IMR-90 (cell line): ENCODE results near the gene SAG. TPM values are rescaled to one million over a fixed set of nuclear protein-coding genes. Genes with fewer than 3 reads are reported as not detected.

Source experiments
- ATAC-seq: fragments of 200-7000 bp; cut with Tn5 transposase; 2 replicates; pipeline ENCODE4 v1.9.1; 2020; ENCODE audit warnings: low read depth, mild to moderate bottlenecking, moderate library complexity
- BruUV-seq: library from RNA; stranded (reverse); fragments of 400-500 nt; replicated peaks from 2 replicates; lab custom pipeline; 2021; lab: Mats Ljungman, UMichigan
- CTCF ChIA-PET: fragments of 300-600 bp; formaldehyde crosslinking; extraction: SDS; loops from one replicate; lab custom pipeline; 2021; ENCODE audit warnings: antibody characterized with exemption; lab: Yijun Ruan, JAX
- POLR2A ChIA-PET: fragments of 300-600 bp; sonication (Branson Sonifier 250); formaldehyde crosslinking; loops from one replicate; lab custom pipeline; 2022; ENCODE audit warnings: antibody characterized with exemption; ENCODE audit not compliant: unreplicated experiment; lab: Charles Lee
- DNase-seq: peaks from one replicate; pipeline ENCODE4 v3.0.0; 2013
- H2AFZ ChIP-seq: replicated peaks from 2 replicates; pipeline ENCODE3; 2013; ENCODE audit warnings: low read length, mild to moderate bottlenecking; ENCODE audit not compliant: poor library complexity
- H2AK5ac ChIP-seq: 2 replicates; pipeline ENCODE4 v1.6.1; 2013; ENCODE audit warnings: low read depth, low read length, inconsistent platforms
- H2AK9ac ChIP-seq: replicated peaks from 2 replicates; pipeline ENCODE3; 2013; ENCODE audit warnings: mild to moderate bottlenecking, low read depth, low read length, moderate library complexity; ENCODE audit not compliant: poor library complexity
- H2BK120ac ChIP-seq: 2 replicates; pipeline ENCODE4 v1.6.1; 2013; ENCODE audit warnings: low read depth, low read length, inconsistent platforms
- H2BK15ac ChIP-seq: 3 replicates; pipeline ENCODE4 v1.6.1; 2013; ENCODE audit warnings: low read depth, low read length, inconsistent platforms
- H2BK20ac ChIP-seq: 2 replicates; pipeline ENCODE4 v1.6.1; 2013; ENCODE audit warnings: low read depth, mild to moderate bottlenecking, inconsistent platforms, low read length, moderate library complexity
- H2BK5ac ChIP-seq: 2 replicates; pipeline ENCODE4 v1.6.1; 2013; ENCODE audit warnings: mild to moderate bottlenecking, low read depth, low read length, inconsistent platforms; ENCODE audit not compliant: poor library complexity, severe bottlenecking
- H3K14ac ChIP-seq: replicated peaks from 2 replicates; pipeline ENCODE4 v1.6.1; 2013; ENCODE audit warnings: low read depth, low read length, inconsistent platforms
- H3K18ac ChIP-seq: 2 replicates; pipeline ENCODE4 v1.6.1; 2013; ENCODE audit warnings: low read depth, low read length, control low read depth
- H3K23ac ChIP-seq: 2 replicates; pipeline ENCODE4 v1.6.1; 2013; ENCODE audit warnings: low read depth, low read length, inconsistent platforms
- H3K27ac ChIP-seq: 2 replicates; pipeline ENCODE4 v1.5.1; 2013; ENCODE audit warnings: mild to moderate bottlenecking, control low read depth, low read length; ENCODE audit not compliant: insufficient read depth
- H3K27me3 ChIP-seq: 2 replicates; pipeline ENCODE4 v1.6.1; 2013; ENCODE audit warnings: low read length; ENCODE audit not compliant: control insufficient read depth, insufficient read depth
- H3K36me3 ChIP-seq: 2 replicates; pipeline ENCODE4 v1.6.1; 2013; ENCODE audit warnings: low read length, mixed read lengths; ENCODE audit not compliant: control insufficient read depth, insufficient read depth
- H3K4ac ChIP-seq: 2 replicates; pipeline ENCODE4 v1.6.1; 2013; ENCODE audit warnings: low read depth, low read length, inconsistent platforms
- H3K4me1 ChIP-seq: 2 replicates; pipeline ENCODE4 v1.6.1; 2013; ENCODE audit warnings: low read length, mixed read lengths; ENCODE audit not compliant: control insufficient read depth, insufficient read depth
- H3K4me2 ChIP-seq: 2 replicates; pipeline ENCODE4 v1.6.1; 2013; ENCODE audit warnings: low read depth, mild to moderate bottlenecking, control low read depth, low read length, moderate library complexity
- H3K4me3 ChIP-seq: 2 replicates; pipeline ENCODE4 v1.5.1; 2013; ENCODE audit warnings: low read depth, mild to moderate bottlenecking, control low read depth, low read length, moderate library complexity; ENCODE audit not compliant: insufficient read depth
- H3K56ac ChIP-seq: 2 replicates; pipeline ENCODE4 v1.6.1; 2013; ENCODE audit warnings: low read length, inconsistent platforms; ENCODE audit not compliant: insufficient read depth; ENCODE audit errors: extremely low read depth
- H3K79me1 ChIP-seq, 2 experiments: 2 replicates each; pipeline ENCODE4 v1.6.1; 2013; ENCODE audit warnings: low read length in 2 of 2, inconsistent platforms in 1 of 2, low read depth in 1 of 2
- H3K9ac ChIP-seq: 2 replicates; pipeline ENCODE4 v1.6.1; 2013; ENCODE audit warnings: low read depth, low read length, control low read depth
- H3K9me1 ChIP-seq: 2 replicates; pipeline ENCODE4 v1.6.1; 2013; ENCODE audit warnings: low read length, inconsistent platforms; ENCODE audit not compliant: insufficient read depth
- H3K9me3 ChIP-seq: 2 replicates; pipeline ENCODE4 v1.6.1; 2013; ENCODE audit warnings: low read length; ENCODE audit not compliant: control insufficient read depth, insufficient read depth
- H4K20me1 ChIP-seq: 2 replicates; pipeline ENCODE4 v1.6.1; 2013; ENCODE audit warnings: low read length, inconsistent platforms; ENCODE audit not compliant: insufficient read depth
- H4K5ac ChIP-seq: 2 replicates; pipeline ENCODE4 v1.6.1; 2013; ENCODE audit warnings: mild to moderate bottlenecking, low read depth, low read length, control low read depth
- H4K8ac ChIP-seq, 2 experiments: 2 replicates each; pipeline ENCODE4 v1.6.1; 2013; ENCODE audit warnings: low read depth in 2 of 2, low read length in 2 of 2, control low read depth in 1 of 2, inconsistent platforms in 1 of 2
- H4K91ac ChIP-seq: 2 replicates; pipeline ENCODE4 v1.6.1; 2013; ENCODE audit warnings: low read depth, low read length, inconsistent platforms; ENCODE audit not compliant: insufficient read depth
- BHLHE40 ChIP-seq: fragments of 150-350 bp; IDR thresholded peaks from 2 replicates; pipeline ENCODE4 v1.6.1; 2016; ENCODE audit warnings: mild to moderate bottlenecking, low read depth, low read length
- CEBPB ChIP-seq: IDR thresholded peaks from 2 replicates; pipeline ENCODE4 v1.6.1; 2012; ENCODE audit warnings: low read depth, low read length, improper control_type of control experiment
- CHD1 ChIP-seq: IDR thresholded peaks from 2 replicates; pipeline ENCODE4 v1.6.1; 2012; ENCODE audit warnings: low read depth, low read length, improper control_type of control experiment
- CTCF ChIP-seq: conservative IDR thresholded peaks from 2 replicates; pipeline ENCODE4 v1.5.1; 2012; ENCODE audit warnings: mild to moderate bottlenecking, low read depth, low read length, improper control_type of control experiment
- ELK1 ChIP-seq: fragments of 150-350 bp; IDR thresholded peaks from 2 replicates; pipeline ENCODE4 v1.6.1; 2016; ENCODE audit warnings: low read depth, mild to moderate bottlenecking, low read length, moderate library complexity, borderline replicate concordance
- FOS ChIP-seq: fragments of 150-350 bp; IDR thresholded peaks from 2 replicates; pipeline ENCODE4 v1.6.1; 2016; ENCODE audit warnings: low read depth, low read length
- MAZ ChIP-seq: IDR thresholded peaks from 2 replicates; pipeline ENCODE4 v1.6.1; 2012; ENCODE audit warnings: low read depth, mild to moderate bottlenecking, low read length, improper control_type of control experiment, moderate library complexity, borderline replicate concordance
- NFE2L2 ChIP-seq: fragments of 150-350 bp; IDR thresholded peaks from 2 replicates; pipeline ENCODE4 v1.6.1; 2016; ENCODE audit warnings: low read depth, mild to moderate bottlenecking, low read length
- POLR2A ChIP-seq: IDR thresholded peaks from 2 replicates; pipeline ENCODE4 v1.6.1; 2012; ENCODE audit warnings: mild to moderate bottlenecking, low read depth, low read length
- RAD21 ChIP-seq: IDR thresholded peaks from 2 replicates; pipeline ENCODE4 v1.6.1; 2012; ENCODE audit warnings: low read length, improper control_type of control experiment
- RCOR1 ChIP-seq: IDR thresholded peaks from 2 replicates; pipeline ENCODE4 v1.6.1; 2012; ENCODE audit warnings: mild to moderate bottlenecking, low read length, improper control_type of control experiment; ENCODE audit not compliant: insufficient replicate concordance
- SMC3 ChIP-seq: fragments of 150-350 bp; IDR thresholded peaks from 2 replicates; pipeline ENCODE4 v1.6.1; 2016; ENCODE audit warnings: low read depth, mild to moderate bottlenecking, antibody characterized with exemption, low read length, moderate library complexity
- USF2 ChIP-seq: fragments of 150-350 bp; IDR thresholded peaks from 2 replicates; pipeline ENCODE4 v1.6.1; 2017; ENCODE audit warnings: mild to moderate bottlenecking, antibody characterized with exemption, low read length, low read depth
- WGBS, 2 experiments: methylation state at CpG; one replicate each; pipeline versions ENCODE4 v1.1.5 to v1.1.7; 2013; ENCODE audit warnings: missing lambda C conversion rate in 2 of 2; ENCODE audit not compliant: insufficient read length in 1 of 2; ENCODE audit errors: extremely low coverage in 2 of 2; 5-methylcytosine and 5-hydroxymethylcytosine counted together
- dilution Hi-C: fragments of 300-500 bp; cut with HindIII; formaldehyde crosslinking; loops from one replicate; pipeline ENCODE4 v1.14.3; 2018; ENCODE audit warnings: low sequenced_read_pairs; ENCODE audit not compliant: unreplicated experiment
- in situ Hi-C: fragments of 300-500 bp; cut with MboI; formaldehyde crosslinking; loops from 3 replicates; pipeline ENCODE4 v1.14.3; 2019; ENCODE audit warnings: low sequenced_read_pairs, inconsistent platforms, mixed read lengths
- intact Hi-C: fragments of 100-400 bp; cut with micrococcal nuclease; formaldehyde crosslinking; loops from 2 replicates; pipeline ENCODE4 v1.10.0; 2022
- polyA plus RNA-seq, 3 experiments: library from polyadenylated mRNA; depleted of rRNA; stranded (reverse); fragments of >200 nt; gene quantifications; 2 replicates each; pipeline ENCODE4 v1.2.3, GENCODE V29; 2012; ENCODE audit warnings: low replicate concordance in 1 of 3
- total RNA-seq: library from RNA; depleted of rRNA; stranded (reverse); fragments of >200 nt; gene quantifications from 2 replicates; pipeline ENCODE4 v1.2.3, GENCODE V29; 2012

The SAG gene
- total and polyA plus RNA-seq, 2 of the 4 experiments (the other 2 are of a cell fraction), result not detected

- no peak overlapping the region for H2AFZ ChIP-seq
- H3K56ac ChIP-seq, result no peak overlapping the region
- H3K4me3 ChIP-seq, result no peak overlapping the region
- H4K20me1 ChIP-seq, result peaks cover 5% of the 10 kb centered on the region; the same call in 1 of the 2 replicates
- no peak overlapping the region for H3K23ac ChIP-seq
- no peak overlapping the region for H2BK5ac ChIP-seq
- H2BK120ac ChIP-seq, result no peak overlapping the region
- H3K18ac ChIP-seq, result no peak overlapping the region
- no peaks in the 10 kb centered on the region for H3K27me3 ChIP-seq
- H3K27ac ChIP-seq, result no peak overlapping the region
- H3K9me3 ChIP-seq, result no peaks in the 10 kb centered on the region
- no TSS peak for BruUV-seq
- no peak overlapping the region for H4K5ac ChIP-seq
- no peak overlapping the region for H3K4ac ChIP-seq
- peaks cover 6% of the 10 kb centered on the region; the same call in 1 of the 2 replicates for H3K4me1 ChIP-seq
- no peak overlapping the region for H2AK5ac ChIP-seq
- ChIA-PET POLR2A (no interaction called here), CTCF (interaction anchor here (0.6 kb wide), 1 partner anchor 635 kb away, joined by 3 read pairs; no protein-coding TSS in a partner anchor)
- DNase-seq (no peak), ATAC-seq (no peak)
- H3K36me3 ChIP-seq, result peaks cover 53% of the 10 kb centered on the region
- in situ Hi-C loops (loop anchor here (10.0 kb wide), 1 partner anchor 156 kb away; no protein-coding TSS in a partner anchor), intact Hi-C loops (no loop called here), dilution Hi-C loops (no loop called here)
- peaks cover 13% of the 10 kb centered on the region; the same call in 1 of the 2 replicates for H3K9me1 ChIP-seq
- no peak overlapping the region for H3K14ac ChIP-seq
- no peak overlapping the region for H3K9ac ChIP-seq
- H2BK15ac ChIP-seq, result no peak overlapping the region
- H3K4me2 ChIP-seq, result no peak overlapping the region
- TF ChIP-seq NFE2L2 (no peak), CEBPB (no peak), RCOR1 (no peak), POLR2A (no peak), ELK1 (no peak), MAZ (no peak), USF2 (no peak), FOS (no peak), RAD21 (no peak), CTCF (no peak), SMC3 (no peak), CHD1 (no peak), BHLHE40 (no peak)
- WGBS, 2 experiments, result 60% methylated on average over 1 of the region's 5 CpGs; no CpG with 5 or more reads in 1 of the 2 experiments
- H4K8ac ChIP-seq, result no peak overlapping the region
- no peak overlapping the region for H2AK9ac ChIP-seq
- H4K91ac ChIP-seq, result no peak overlapping the region
- H3K79me1 ChIP-seq, result peaks cover 6 to 10% of the 10 kb centered on the region in 2 experiments; a peak in 2 of 4 replicates
- no peak overlapping the region for H2BK20ac ChIP-seq
Measured at GRCh38 chr2:233288663-233289062, 19.0 kb upstream of the SAG start.
